Thyroid gland (tissue), 4 donors: ENCODE data around the gene RNU6-7.

Source experiments
- POLR2A ChIP-seq, 2 donors: fragments of 450-650 bp; IDR thresholded peaks; one replicate each; pipeline ENCODE4 v1.6.1; 2017; ENCODE audit warnings: antibody characterized with exemption in 2 of 2, mild to moderate bottlenecking in 2 of 2, moderate library complexity in 1 of 2
- TF ChIP-seq, protein P1 (sequence below), 6 experiments: fragments of 200-600 bp in 3 of 6; fragments of 450-650 bp in 3 of 6; sonication (generic) in 3 of 6; IDR thresholded peaks; one replicate each; pipeline ENCODE4 v1.5.1; 2016 to 2019; ENCODE audit warnings: antibody characterized with exemption in 6 of 6, mild to moderate bottlenecking in 2 of 6, inconsistent platforms in 1 of 6, moderate library complexity in 1 of 6

DNA sequence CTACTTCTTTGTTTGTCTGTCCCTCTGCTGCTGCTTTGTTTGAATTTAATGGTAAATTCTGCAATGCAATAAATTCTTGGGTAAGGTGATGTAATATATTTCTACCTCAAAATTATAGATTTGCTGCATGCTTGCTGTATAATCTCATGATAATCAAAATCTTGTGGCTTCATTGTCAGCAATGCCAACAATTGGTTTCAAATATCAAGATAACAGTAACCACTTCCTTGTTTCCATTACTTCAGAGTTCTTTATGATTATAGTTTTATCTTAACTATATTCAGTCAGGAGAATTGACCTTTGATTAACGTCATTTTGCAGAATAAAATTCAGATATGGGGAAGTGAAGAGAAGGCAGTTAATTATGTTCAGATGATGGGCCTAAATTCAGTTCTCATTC lies 31.4 kb downstream of the RNU6-7 start:
- no peak for TF ChIP-seq POLR2A (IDR thresholded peaks at IDR 0.05)
- TF ChIP-seq, protein P1, sequence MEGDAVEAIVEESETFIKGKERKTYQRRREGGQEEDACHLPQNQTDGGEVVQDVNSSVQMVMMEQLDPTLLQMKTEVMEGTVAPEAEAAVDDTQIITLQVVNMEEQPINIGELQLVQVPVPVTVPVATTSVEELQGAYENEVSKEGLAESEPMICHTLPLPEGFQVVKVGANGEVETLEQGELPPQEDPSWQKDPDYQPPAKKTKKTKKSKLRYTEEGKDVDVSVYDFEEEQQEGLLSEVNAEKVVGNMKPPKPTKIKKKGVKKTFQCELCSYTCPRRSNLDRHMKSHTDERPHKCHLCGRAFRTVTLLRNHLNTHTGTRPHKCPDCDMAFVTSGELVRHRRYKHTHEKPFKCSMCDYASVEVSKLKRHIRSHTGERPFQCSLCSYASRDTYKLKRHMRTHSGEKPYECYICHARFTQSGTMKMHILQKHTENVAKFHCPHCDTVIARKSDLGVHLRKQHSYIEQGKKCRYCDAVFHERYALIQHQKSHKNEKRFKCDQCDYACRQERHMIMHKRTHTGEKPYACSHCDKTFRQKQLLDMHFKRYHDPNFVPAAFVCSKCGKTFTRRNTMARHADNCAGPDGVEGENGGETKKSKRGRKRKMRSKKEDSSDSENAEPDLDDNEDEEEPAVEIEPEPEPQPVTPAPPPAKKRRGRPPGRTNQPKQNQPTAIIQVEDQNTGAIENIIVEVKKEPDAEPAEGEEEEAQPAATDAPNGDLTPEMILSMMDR (IDR thresholded peaks at IDR 0.05): no peak
